ENCODE measurements around the gene ZMIZ1.

The ZMIZ1 gene

DNA sequence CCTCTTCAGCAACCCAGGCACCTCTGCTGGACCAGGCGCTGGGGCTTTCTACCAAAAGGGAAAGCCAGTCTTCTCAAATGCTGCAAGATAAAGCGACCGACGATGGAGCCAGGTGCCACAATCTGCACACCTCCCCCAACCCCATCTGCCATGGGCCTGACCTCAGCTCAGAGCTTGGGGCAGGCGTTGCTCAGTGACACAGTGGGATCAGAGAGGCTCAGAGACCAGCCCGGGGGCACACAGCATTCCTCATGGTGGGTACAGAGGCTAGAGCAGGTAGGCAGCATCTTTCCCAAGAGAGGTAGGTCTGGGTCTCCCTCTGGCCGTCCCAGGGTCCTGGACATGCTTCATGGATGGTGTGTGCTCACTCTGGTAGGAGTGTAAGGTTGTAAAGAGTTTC is 56.3 kb downstream of the ZMIZ1 start:
- DNase-seq, result no peak

DNA sequence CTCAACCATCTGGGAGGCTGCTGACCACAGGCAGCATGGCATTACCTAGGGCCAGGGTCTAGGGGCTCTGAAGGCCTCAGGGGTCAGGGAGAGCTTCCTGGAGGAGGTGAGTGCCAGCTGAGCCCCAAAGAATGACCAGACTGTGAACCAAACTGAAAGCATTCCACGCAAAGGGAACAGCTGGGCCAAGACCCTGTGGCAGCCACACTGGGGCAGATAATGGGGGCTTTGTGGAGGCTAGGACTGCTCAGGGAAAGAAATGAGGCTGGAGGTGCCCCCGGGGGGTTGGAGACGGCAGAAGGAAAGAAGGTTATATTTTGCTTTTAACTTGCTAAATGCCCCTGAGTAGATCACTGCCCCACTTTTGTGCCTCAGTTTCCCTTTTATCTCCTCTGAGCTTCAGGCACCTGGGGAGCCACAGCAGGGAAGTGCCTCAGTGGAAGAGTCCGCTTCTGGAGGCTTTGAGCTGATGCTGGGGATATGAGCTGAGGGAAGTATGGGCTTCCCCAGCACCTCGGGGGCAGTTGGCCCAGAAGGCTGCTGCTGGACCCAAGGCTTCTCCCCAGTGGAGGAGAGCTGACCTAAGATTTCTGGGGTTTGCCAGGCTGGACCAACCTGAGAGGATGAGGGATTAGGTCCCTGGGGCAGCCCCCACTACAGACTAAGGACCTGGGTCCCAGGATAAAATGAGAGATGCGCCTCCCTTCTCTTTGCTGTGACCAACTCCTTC is 57.8 kb downstream of the ZMIZ1 start:
- no peak for DNase-seq

DNA sequence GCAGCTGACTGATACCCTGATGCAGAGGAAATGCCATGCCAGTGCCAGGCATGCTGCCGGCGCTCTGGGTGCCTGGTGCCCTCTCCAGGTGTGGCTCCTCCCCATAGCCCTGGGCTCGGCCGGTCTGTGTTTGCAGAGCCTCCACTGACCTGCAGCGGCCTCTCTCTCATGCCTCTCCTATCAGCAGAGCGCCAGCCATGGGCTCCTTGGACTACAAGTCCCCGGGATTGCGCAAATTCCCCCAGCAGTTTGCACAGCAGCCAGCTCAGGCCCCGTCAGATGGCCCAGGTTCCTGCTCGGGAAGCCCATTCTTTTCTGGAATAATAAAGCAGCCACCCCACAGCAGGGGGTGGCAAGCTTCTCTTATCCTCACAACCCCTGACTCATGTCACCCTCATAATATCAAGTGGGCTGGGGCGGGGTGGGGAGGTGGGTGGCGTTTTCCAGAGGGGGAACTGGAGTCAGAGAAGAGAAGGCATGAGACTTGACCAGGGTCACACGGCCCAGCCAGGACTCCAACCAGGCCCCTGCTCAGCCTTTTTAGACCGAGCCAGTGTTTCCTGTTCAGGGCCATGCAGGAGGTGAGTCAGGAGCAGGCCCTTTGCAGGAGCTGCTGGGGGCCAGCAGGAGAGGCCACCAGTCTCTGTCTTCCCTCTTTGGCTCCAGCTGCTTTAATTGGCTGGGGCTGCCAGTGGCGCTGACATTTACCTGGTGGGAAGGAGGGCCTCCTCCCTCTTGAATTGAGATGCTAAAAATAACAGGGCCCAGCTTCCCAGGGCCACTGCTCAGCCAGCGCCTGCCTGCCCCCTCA is 58.6 kb downstream of the ZMIZ1 start:
- no peak for DNase-seq

GRCh38 chr10:79128241-79128922 is 59.6 kb downstream of the ZMIZ1 start:
- no peak for DNase-seq

- DNase-seq, result no peak
Observed at GRCh38 chr10:79128923-79129305, 60.1 kb downstream of the ZMIZ1 start.

GRCh38 chr10:79129361-79129997 is 60.7 kb downstream of the ZMIZ1 start:
- no peak for DNase-seq

DNA sequence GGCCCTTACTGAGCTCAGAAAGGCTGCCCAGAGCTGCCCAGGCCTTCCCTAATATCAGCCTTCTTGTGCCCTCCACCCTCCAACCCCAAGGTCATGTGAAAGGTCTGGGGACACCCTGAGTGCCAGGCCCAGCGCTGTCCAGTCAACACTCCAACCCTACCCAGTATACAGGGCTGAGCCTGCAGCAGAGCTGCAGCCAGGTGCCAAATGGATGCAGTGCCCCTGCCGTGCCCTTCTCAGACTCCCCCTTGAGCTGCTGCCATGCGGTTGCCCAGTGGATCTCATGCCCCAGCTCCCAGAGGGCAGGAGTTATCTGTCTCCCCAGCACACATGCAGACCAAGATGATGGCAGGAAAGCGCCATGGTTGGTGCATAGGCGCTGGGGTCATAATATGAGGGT is 61.5 kb downstream of the ZMIZ1 start:
- no peak for DNase-seq

DNA sequence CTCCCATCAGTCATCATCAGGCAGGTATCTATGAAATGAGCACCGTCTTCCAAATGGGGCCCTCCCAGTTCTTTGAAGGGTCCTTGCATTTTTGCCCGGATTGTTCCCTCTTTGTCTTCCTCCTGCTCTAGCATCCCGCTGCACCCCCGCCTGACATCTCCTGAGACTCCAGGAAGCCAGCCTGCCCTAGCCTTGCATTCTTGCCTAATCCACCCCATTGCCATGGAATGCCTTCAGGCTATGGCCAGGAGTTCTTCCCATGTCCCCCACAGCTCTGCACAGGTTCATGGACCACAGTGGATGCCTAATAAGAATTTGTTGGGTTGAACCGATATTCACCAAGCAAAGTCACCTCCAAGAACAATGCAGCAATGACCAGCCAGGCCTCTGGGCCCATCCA is 62.1 kb downstream of the ZMIZ1 start:
- no peak for DNase-seq

GRCh38 chr10:79131836-79132631 is 63.3 kb downstream of the ZMIZ1 start:
- no peak for DNase-seq

GRCh38 chr10:79132681-79133381 is 64.1 kb downstream of the ZMIZ1 start:
- no peak for DNase-seq

GRCh38 chr10:79133416-79133815 is 64.7 kb downstream of the ZMIZ1 start:
- DNase-seq, result no peak

DNA sequence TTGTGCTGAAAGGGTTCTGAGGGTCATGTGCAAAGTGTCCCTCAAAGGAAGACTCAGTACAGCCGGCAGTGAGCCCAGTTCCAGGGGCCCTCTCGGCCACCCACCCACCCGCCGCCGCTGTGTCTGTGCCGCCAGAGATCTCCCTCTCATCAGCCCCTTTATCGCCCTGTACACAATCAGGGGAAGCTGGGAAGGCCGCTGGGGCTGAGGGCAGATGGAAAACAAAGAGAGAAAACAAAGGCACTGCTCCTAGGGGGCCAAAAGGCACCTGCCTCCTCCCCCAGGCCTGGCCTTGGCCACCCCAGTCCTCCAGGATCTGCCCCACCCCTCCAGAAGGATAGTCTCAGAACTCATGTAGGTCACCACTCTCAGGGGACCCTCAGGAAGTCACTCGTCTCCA is 67.0 kb downstream of the ZMIZ1 start:
- no peak for DNase-seq

GRCh38 chr10:79136236-79137005 is 67.7 kb downstream of the ZMIZ1 start:
- DNase-seq, result no peak

DNA sequence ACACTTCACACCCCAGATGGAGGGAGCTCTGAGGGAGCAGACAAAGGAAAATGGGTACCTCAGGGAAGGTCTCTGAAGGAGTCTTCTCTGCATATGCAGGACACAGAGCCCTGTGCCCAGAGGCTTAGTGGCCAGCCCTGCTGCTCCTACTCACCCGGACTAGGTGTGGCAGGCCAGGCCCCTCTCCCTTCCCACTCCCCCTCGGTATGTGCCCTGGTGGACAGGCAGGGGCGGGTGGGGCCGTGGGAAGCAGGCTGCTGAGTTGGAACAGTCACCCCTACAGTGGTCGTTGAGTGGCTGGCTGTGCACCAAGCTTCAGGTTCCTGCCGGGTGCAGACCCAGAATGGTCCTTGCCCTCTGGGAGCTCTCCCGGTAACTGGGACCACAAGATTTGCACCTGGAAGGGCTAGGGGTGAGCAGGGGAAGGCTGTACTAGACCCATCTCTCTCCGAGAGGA is 68.6 kb downstream of the ZMIZ1 start:
- no peak for DNase-seq

DNA sequence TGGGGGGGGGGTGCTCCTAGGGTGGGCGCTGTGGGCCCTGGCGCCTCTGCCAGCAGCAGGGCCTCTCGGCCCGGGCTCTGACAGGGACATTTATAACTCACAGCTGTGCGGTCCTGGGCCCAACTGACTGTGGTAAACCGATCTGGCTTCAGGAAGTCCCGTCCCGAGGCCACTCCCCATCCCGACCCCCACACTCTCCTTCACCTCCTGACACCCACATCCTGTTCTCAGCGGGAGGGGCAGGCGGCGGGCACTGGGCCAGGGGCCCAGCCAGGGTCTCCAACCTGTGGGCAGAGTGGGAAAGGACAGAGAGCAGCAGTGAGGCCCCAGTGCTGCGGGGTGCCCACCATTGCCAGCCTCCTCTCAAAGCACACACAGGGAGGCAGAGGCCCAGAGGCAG is 69.1 kb downstream of the ZMIZ1 start:
- DNase-seq, result no peak

- DNase-seq, result no peak
Observed at GRCh38 chr10:79138449-79139123, 69.8 kb downstream of the ZMIZ1 start.

GRCh38 chr10:79139124-79139835 is 70.5 kb downstream of the ZMIZ1 start:
- DNase-seq, result peak; percentile 87

DNA sequence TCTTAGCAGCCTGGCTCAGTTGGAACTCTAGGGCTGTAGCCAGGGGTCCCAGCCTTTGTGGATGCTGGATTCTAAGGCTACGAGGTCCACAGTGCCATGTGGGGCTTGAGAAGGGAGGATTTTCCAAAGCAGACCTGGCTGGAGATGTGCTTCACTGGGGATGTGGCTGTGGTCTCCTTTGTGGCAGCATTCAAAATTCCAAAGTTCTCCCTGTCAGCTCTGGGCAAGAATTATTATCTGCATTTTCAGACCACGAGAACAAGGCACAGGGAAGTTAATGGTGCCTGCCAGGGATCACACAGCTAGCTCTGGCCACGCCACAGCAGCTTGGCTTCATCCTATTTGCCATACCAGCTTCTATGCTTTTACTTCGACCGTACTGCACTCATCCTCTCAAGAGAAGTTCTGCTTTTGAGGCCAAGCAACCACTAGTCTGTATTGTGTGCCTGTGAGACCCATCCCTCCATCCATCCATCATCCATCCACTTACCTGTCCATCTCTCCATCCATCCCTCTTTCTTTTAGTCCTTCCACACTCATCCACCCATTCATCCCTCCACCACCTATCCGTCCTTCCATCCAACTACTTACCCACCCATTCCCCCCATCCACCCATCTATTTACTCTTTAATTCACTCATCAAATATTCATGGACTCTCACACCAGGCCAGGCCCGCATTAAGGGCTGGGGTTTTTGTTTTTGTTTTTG is 71.5 kb downstream of the ZMIZ1 start:
- no peak for DNase-seq

DNA sequence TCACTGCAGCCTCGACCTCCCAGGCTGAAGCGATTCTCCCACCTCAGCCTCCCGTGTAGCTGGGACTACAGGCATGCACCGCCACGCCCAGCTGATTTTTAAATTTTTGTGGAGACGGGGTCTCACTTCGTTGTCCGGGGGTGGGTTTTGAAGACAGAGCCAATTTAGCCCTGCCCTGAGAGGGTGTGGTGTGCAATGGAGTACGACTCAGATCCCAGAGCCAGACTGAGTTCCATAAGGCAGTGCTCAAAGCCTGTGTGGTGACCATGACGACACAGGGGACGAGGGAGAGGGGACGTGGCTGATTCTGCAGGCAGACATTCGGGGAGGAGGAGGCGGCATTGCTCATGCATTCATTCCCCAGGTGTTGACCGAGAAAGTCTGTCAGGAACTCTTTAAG is 72.1 kb downstream of the ZMIZ1 start:
- DNase-seq, result no peak

All from amniotic stem cell (primary cell).